Measurements from ENCODE around the gene ATF7. TPM values are rescaled to one million over a fixed set of nuclear protein-coding genes. Genes with fewer than 3 reads are reported as not detected.

ATF7 gene
- total RNA-seq, 2 donors from 2014 or later, result 27.4 to 28.1 TPM

GRCh38 chr12:53504004-53504920 is 121.9 kb downstream of the ATF7 start:
- Mint-ChIP-seq H3K4me3 (no peak overlapping the region), H3K27me3 (ENCODE audit: low read depth) (no peaks in the 10 kb centered on the region), H3K4me1 (ENCODE audit: low read depth) (peaks cover 36% of the 10 kb centered on the region), H3K27ac (peak overlapping the region; percentile 25), H3K36me3 (ENCODE audit: insufficient read depth in 2 of 2) (peaks cover 0 to 2% of the 10 kb centered on the region in 2 donors), H3K9me3 (no peaks in the 10 kb centered on the region)
- no peak for ATAC-seq (replicated peaks in 1 of 2)
- no peak for DNase-seq

DNA sequence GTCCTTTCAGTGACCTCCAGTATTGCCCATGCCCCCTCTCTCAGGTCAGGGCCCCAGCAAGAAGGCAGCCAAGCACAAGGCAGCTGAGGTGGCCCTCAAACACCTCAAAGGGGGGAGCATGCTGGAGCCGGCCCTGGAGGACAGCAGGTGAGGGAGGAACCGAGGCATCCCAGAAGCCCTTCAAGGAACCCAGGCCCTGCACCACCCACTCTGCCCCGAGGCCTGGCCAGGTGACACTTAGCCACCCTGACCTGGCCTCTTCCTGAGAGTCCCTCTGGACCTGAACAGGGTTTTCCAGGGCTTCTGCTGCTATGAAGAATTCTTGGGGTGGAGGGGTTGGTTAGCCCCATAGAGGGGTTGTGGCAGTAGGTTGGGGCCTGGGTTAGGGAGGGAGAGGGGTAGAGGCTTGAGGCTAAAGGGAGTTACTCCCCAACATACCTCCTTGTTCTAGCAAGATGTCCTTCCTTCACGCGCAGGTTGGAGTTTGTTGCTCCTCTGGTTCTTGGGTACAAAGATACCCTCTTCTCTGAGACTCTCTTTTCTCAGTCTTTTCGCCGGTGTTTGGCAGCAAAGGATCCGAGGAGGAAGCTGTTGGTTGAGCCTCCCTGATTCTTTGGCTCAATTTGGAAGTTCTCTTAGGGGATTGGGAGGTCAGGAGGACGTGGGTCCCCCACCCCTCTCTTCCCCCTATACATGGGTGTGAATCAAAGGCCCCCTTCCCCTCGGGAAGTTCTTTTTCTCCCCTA is 123.0 kb downstream of the ATF7 start:
- no peak for ATAC-seq (replicated peaks in 1 of 2)
- no peaks in the 10 kb centered on the region for H3K9me3 Mint-ChIP-seq

DNA sequence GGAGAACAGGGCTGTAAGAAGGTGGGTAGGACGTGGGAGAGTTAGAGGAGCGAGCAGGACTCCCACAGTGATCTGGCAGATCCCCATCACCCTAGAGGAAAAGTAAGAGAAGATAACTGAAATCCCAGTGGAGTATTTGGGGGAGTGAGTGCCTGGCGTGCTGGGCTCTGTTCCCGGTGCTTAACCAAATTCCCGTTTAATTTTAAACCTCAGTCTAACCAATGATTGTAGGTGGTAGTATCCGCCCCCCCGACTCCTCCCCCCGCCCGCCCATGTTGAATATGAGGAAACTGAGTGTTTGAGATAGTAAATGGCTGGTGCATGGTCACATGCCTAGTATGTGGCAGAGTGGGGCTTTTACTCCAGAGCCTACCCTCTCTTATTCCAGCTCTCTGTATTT is 123.9 kb downstream of the ATF7 start:
- ATAC-seq (replicated peaks in 1 of 2) (no peak), DNase-seq (no peak)
- H3K4me1 Mint-ChIP-seq (ENCODE audit: low read depth), result peaks cover 42% of the 10 kb centered on the region
- peaks cover 0 to 2% of the 10 kb centered on the region in 2 donors for H3K36me3 Mint-ChIP-seq (ENCODE audit: insufficient read depth in 2 of 2)
- no peaks in the 10 kb centered on the region for H3K9me3 Mint-ChIP-seq
- H3K4me3 Mint-ChIP-seq, result peak overlapping the region; percentile 97 to 99
- no peaks in the 10 kb centered on the region for H3K27me3 Mint-ChIP-seq (ENCODE audit: low read depth)
- peak overlapping the region; percentile 47 for H3K27ac Mint-ChIP-seq

More for the DNA sequence above, 123.0 kb downstream of the ATF7 start:
- H3K27ac Mint-ChIP-seq, result no peak overlapping the region
- peaks cover 0 to 2% of the 10 kb centered on the region in 2 donors for H3K36me3 Mint-ChIP-seq (ENCODE audit: insufficient read depth in 2 of 2)
- no peak for DNase-seq
- peak overlapping the region; percentile 3 to 40 for H3K4me3 Mint-ChIP-seq
- no peaks in the 10 kb centered on the region for H3K27me3 Mint-ChIP-seq (ENCODE audit: low read depth)
- H3K4me1 Mint-ChIP-seq (ENCODE audit: low read depth), result peaks cover 35% of the 10 kb centered on the region

DNA sequence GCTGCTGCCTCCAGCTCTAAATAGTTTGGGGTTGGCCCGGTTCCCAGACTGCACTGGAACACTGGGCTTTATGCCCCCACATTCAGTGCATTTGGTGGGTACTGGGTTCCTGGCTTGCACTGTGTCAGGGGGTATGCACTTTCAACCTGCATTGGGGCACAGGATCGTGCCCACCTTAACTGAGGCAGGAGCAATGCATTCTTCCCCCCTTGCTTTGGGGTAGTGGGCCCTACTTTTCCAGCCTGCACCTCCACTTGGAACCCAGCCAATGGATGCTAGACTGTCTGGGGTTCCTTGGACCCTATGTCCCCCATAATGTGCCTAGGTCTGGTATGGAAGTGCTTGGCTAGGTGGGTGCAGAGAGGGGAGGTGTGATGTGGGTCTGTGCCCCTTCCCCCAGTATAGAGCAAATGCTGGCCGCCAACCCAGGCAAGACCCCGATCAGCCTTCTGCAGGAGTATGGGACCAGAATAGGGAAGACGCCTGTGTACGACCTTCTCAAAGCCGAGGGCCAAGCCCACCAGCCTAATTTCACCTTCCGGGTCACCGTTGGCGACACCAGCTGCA is 124.5 kb downstream of the ATF7 start:
- peak overlapping the region; percentile 97 to 99 for H3K4me3 Mint-ChIP-seq
- ATAC-seq (replicated peaks in 1 of 2) (no peak), DNase-seq (no peak)
- no peaks in the 10 kb centered on the region for H3K27me3 Mint-ChIP-seq (ENCODE audit: low read depth)
- H3K9me3 Mint-ChIP-seq, result no peaks in the 10 kb centered on the region
- peaks cover 0 to 2% of the 10 kb centered on the region in 2 donors for H3K36me3 Mint-ChIP-seq (ENCODE audit: insufficient read depth in 2 of 2)
- peak overlapping the region; percentile 88 for H3K27ac Mint-ChIP-seq
- peaks cover 46% of the 10 kb centered on the region for H3K4me1 Mint-ChIP-seq (ENCODE audit: low read depth)

GRCh38 chr12:53500776-53501614 is 125.2 kb downstream of the ATF7 start, which contains the start of gene TARBP2:
TARBP2 (plus strand) TSS chr12:53501283; CDS start chr12:53501409, 126 bp downstream.
- Mint-ChIP-seq H3K9me3 (no peaks in the 10 kb centered on the region), H3K4me3 (peak within 1 kb of the TSS; percentile 97 to 99), H3K36me3 (ENCODE audit: insufficient read depth in 2 of 2) (peaks cover 0 to 4% of the 10 kb centered on the region in 2 donors), H3K4me1 (ENCODE audit: low read depth) (peaks cover 52% of the 10 kb centered on the region), H3K27ac (peak within 1 kb of the TSS; percentile 88), H3K27me3 (ENCODE audit: low read depth) (no peaks in the 10 kb centered on the region)
- DNase-seq (peak; percentile 95 to 98), ATAC-seq (replicated peaks in 1 of 2) (peak; percentile 83)

DNA sequence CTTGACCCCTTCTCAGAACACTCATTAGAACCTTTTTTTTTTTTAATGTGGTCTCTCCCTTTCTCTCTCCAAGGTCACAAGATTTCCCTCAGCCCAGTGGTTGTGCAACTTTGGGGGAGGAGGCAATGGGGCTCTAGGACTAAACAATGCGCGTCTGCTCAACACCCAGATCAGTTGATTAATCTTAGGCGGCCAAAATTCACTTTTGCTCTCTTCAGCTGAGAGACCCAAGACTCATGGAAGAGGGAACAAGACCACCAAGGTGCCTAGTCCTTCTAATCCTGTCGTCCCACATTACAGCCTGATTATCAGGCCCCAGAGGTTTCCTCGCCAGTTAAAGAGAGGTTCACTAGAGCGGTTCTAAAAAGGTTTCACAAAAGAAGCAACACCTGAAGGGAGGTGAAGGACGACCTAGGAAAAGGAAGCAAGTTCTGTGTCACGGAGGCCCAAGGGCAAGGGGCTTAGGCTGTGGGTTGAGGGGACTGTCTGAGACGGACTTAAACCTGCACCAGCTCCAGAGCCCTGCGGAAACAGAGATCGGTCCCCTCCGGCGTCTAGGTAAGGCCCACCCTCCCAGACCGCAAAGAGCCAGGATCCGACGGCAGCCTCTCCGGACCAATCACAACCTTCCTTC is 125.9 kb downstream of the ATF7 start:
- Mint-ChIP-seq H3K27ac (peak overlapping the region; percentile 84), H3K4me3 (peak overlapping the region; percentile 97 to 99), H3K4me1 (ENCODE audit: low read depth) (peaks cover 52% of the 10 kb centered on the region), H3K36me3 (ENCODE audit: insufficient read depth in 2 of 2) (peaks cover 0 to 4% of the 10 kb centered on the region in 2 donors), H3K27me3 (ENCODE audit: low read depth) (no peaks in the 10 kb centered on the region), H3K9me3 (no peaks in the 10 kb centered on the region)
- ATAC-seq (replicated peaks in 1 of 2) (no peak), DNase-seq (no peak)

DNA sequence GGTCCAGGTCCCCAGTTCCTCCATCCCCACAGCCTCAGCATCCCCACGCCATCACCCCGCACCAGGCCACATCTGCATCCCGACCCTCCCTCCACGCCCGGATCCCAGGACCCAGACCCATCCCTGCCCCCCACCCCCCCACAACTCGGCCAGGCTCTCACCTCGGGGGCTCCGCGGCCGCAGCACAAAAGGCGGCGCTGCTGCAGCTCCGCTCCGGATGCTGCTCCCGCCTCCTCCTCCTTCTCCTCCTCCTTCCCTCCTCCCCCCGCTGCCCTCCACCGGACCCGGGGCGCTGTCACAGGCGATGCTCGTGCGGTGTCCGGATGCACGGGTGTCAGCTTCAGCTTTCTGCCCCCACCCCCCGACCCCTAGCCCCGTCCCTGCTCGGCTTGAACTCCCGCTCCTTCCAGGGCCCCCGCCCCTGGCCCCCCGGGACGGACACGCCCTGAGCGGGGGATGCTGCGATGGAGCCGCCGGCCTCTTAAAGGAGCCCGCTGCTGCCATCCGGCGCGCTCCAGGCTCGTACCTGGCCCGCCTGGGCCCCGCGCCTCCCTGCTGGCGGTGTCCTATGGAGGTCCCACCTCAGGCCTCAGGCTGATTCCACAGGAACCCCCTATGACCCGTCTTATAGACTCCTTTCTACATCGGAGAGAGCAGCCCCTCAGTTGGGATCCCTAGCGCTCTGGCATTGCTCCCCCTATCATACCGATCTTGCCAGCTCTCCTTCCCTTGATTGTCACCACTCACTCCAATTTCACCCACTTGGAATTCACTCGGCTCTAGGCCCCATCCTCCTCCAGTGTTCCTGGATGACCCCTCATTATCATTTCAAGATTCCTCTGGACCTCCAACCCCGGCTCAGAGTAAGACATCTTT is 126.7 kb downstream of the ATF7 start, which contains the start of gene MAP3K12:
MAP3K12 (minus strand) TSS at position 193 of the 876 bp plus-strand sequence. CDS start 12,067 bp downstream, outside the sequence.
- H3K9me3 Mint-ChIP-seq, result no peaks in the 10 kb centered on the region
- peaks cover 46% of the 10 kb centered on the region for H3K4me1 Mint-ChIP-seq (ENCODE audit: low read depth)
- H3K36me3 Mint-ChIP-seq (ENCODE audit: insufficient read depth in 2 of 2), result peaks cover 0 to 4% of the 10 kb centered on the region in 2 donors
- peak; percentile 14 to 23 for ATAC-seq (replicated peaks in 1 of 2)
- H3K27ac Mint-ChIP-seq, result peak within 1 kb of the TSS; percentile 84
- H3K4me3 Mint-ChIP-seq, result peak within 1 kb of the TSS; percentile 97 to 99
- peak; percentile 74 to 82 for DNase-seq
- no peaks in the 10 kb centered on the region for H3K27me3 Mint-ChIP-seq (ENCODE audit: low read depth)

DNA sequence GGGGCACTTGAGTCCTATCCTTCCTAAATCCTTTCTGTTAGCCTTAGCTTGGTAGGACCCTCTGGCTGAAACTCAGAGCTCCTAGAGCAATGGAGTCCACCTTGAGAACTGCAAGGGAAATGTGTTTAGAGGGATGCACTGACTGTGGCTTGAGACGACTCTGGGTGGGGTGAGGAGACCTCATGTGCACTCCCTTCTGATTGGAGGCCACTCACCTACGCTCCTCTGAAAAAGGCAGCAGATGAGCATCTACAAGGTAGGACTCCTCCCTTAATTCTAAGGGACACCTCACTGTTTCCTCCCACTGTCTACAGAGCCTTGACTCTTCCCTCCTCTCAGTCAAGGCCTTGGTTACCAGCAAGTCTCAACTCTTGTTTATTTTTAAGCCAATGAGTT is 127.9 kb downstream of the ATF7 start:
- Mint-ChIP-seq H3K9me3 (no peaks in the 10 kb centered on the region), H3K27ac (peak overlapping the region; percentile 69), H3K27me3 (ENCODE audit: low read depth) (no peaks in the 10 kb centered on the region), H3K4me1 (ENCODE audit: low read depth) (peaks cover 55% of the 10 kb centered on the region), H3K36me3 (ENCODE audit: insufficient read depth in 2 of 2) (peaks cover 0 to 4% of the 10 kb centered on the region in 2 donors), H3K4me3 (peak overlapping the region; percentile 97 to 99)
- no peak for DNase-seq
- ATAC-seq (replicated peaks in 1 of 2), result no peak

GRCh38 chr12:53497461-53497860 is 128.7 kb downstream of the ATF7 start:
- Mint-ChIP-seq H3K9me3 (no peaks in the 10 kb centered on the region), H3K36me3 (ENCODE audit: insufficient read depth in 2 of 2) (peaks cover 0 to 4% of the 10 kb centered on the region in 2 donors), H3K4me3 (no peak overlapping the region), H3K27ac (no peak overlapping the region), H3K4me1 (ENCODE audit: low read depth) (peaks cover 54% of the 10 kb centered on the region), H3K27me3 (ENCODE audit: low read depth) (no peaks in the 10 kb centered on the region)
- no peak for ATAC-seq (replicated peaks in 1 of 2)
- DNase-seq, result no peak

DNA sequence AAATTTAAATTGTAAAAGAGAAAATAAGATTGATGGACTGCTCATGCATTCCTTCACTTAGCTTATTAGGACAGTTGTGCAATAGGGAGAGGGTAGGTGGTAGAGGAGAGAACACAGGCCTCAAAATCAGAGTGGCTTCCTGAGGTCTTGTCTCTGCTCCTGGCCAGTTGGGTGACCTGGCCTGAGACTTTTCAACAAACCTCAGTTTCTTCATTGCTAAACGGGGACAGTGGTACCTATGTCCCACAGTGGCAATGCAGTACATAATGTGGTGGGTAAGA is 129.5 kb downstream of the ATF7 start:
- no peak for DNase-seq
- H3K9me3 Mint-ChIP-seq, result no peaks in the 10 kb centered on the region

More for the DNA sequence above, 129.5 kb downstream of the ATF7 start:
- H3K4me1 Mint-ChIP-seq (ENCODE audit: low read depth), result peaks cover 53% of the 10 kb centered on the region
- no peak overlapping the region for H3K27ac Mint-ChIP-seq
- ATAC-seq (replicated peaks in 1 of 2), result no peak
- H3K4me3 Mint-ChIP-seq, result no peak overlapping the region
- H3K27me3 Mint-ChIP-seq (ENCODE audit: low read depth), result no peaks in the 10 kb centered on the region
- peaks cover 0 to 4% of the 10 kb centered on the region in 2 donors for H3K36me3 Mint-ChIP-seq (ENCODE audit: insufficient read depth in 2 of 2)

All from activated T-cell treated with anti-CD3 and anti-CD28 coated beads, Interleukin-2, amount 50 U/mL, for 72 hours (primary cell).